Neural progenitor cell (in vitro differentiated cells): ENCODE measurements around the gene MRTFB. TPM values are rescaled to one million over a fixed set of nuclear protein-coding genes. Genes with fewer than 3 reads are reported as not detected.

Experiments
- DNase-seq: peaks from one replicate; pipeline ENCODE4 v3.0.0-alpha.2; 2016; ENCODE audit warnings: low spot score
- H2AFZ ChIP-seq: fragments of 200-600 bp; sonication (generic); replicated peaks from 2 replicates; pipeline ENCODE4 v1.6.1; 2016; ENCODE audit warnings: antibody characterized with exemption
- H3F3A ChIP-seq: fragments of 200-600 bp; sonication (generic); 2 replicates; pipeline ENCODE4 v1.6.1; 2016; ENCODE audit warnings: antibody characterized with exemption, low read depth
- H3K27ac ChIP-seq: fragments of 200-600 bp; sonication (generic); 2 replicates; pipeline ENCODE4 v1.5.1; 2016; ENCODE audit warnings: mild to moderate bottlenecking
- H3K27me3 ChIP-seq: fragments of 200-600 bp; sonication (generic); 2 replicates; pipeline ENCODE4 v1.6.1; 2016; ENCODE audit warnings: mild to moderate bottlenecking, moderate library complexity
- H3K36me3 ChIP-seq: fragments of 200-600 bp; sonication (generic); 2 replicates; pipeline ENCODE4 v1.5.1; 2016
- H3K4me1 ChIP-seq: fragments of 200-600 bp; sonication (generic); 2 replicates; pipeline ENCODE4 v1.6.1; 2016; ENCODE audit warnings: mixed run types
- H3K4me2 ChIP-seq: fragments of 200-600 bp; sonication (generic); 2 replicates; pipeline ENCODE4 v1.6.1; 2016
- H3K4me3 ChIP-seq: fragments of 200-600 bp; sonication (generic); 2 replicates; pipeline ENCODE4 v1.5.1; 2016
- H3K79me2 ChIP-seq: fragments of 200-600 bp; sonication (generic); 2 replicates; pipeline ENCODE4 v1.6.1; 2016; ENCODE audit warnings: low read depth
- H3K9ac ChIP-seq: fragments of 200-600 bp; sonication (generic); 2 replicates; pipeline ENCODE4 v1.6.1; 2016
- H3K9me3 ChIP-seq: fragments of 200-600 bp; sonication (generic); 2 replicates; pipeline ENCODE4 v1.5.1; 2016; ENCODE audit warnings: low read depth
- H4K20me1 ChIP-seq: fragments of 200-600 bp; sonication (generic); 2 replicates; pipeline ENCODE4 v1.6.1; 2016; ENCODE audit warnings: low read depth
- H3K27ac Mint-ChIP-seq: 3 replicates; pipeline ENCODE4 v1.8.0; 2021; ENCODE audit warnings: mixed read lengths
- H3K27me3 Mint-ChIP-seq: 2 replicates; pipeline ENCODE4 v1.8.0; 2022; ENCODE audit warnings: low read depth, mild to moderate bottlenecking, inconsistent platforms, moderate library complexity, mixed read lengths; ENCODE audit not compliant: insufficient read depth
- H3K36me3 Mint-ChIP-seq: 3 replicates; pipeline ENCODE4 v1.8.0; 2021; ENCODE audit warnings: mixed read lengths
- H3K4me1 Mint-ChIP-seq: 3 replicates; pipeline ENCODE4 v1.8.0; 2021; ENCODE audit warnings: mixed read lengths
- H3K4me3 Mint-ChIP-seq: 3 replicates; pipeline ENCODE4 v1.8.0; 2021; ENCODE audit warnings: mild to moderate bottlenecking, moderate library complexity, mixed read lengths
- H3K9me3 Mint-ChIP-seq: 3 replicates; pipeline ENCODE4 v1.8.0; 2020; ENCODE audit warnings: mixed read lengths
- CTCF ChIP-seq: fragments of 200-600 bp; sonication (generic); IDR thresholded peaks from 2 replicates; pipeline ENCODE4 v1.5.1; 2017; ENCODE audit warnings: antibody characterized with exemption, mild to moderate bottlenecking
- EZH2 ChIP-seq: fragments of 200-600 bp; sonication (generic); IDR thresholded peaks from 2 replicates; pipeline ENCODE4 v1.6.1; 2017; ENCODE audit warnings: antibody characterized with exemption, mild to moderate bottlenecking, moderate library complexity
- EZH2phosphoT487 ChIP-seq: fragments of 200-600 bp; sonication (generic); IDR thresholded peaks from 2 replicates; pipeline ENCODE4 v1.6.1; 2017; ENCODE audit warnings: antibody characterized with exemption
- total RNA-seq: library from RNA; depleted of rRNA; stranded (reverse); fragments of >200 nt; gene quantifications from 2 replicates; pipeline ENCODE4 v1.2.3, GENCODE V29; 2015; ENCODE audit warnings: low replicate concordance

The MRTFB gene
- total RNA-seq, 1 donor from 2014 or later, result 26.8 TPM

- Mint-ChIP-seq H3K4me1 (no peaks in the 10 kb centered on the region), H3K4me3 (no peak overlapping the region), H3K36me3 (peaks cover 34% of the 10 kb centered on the region), H3K9me3 (no peaks in the 10 kb centered on the region), H3K27me3 (no peaks in the 10 kb centered on the region), H3K27ac (no peak overlapping the region)
- no peak overlapping the region for H3K4me3 ChIP-seq
- H3K79me2 ChIP-seq, result peaks cover 87% of the 10 kb centered on the region
- H4K20me1 ChIP-seq, result peaks cover 50% of the 10 kb centered on the region
- H3F3A ChIP-seq, result no peaks in the 10 kb centered on the region
- no peaks in the 10 kb centered on the region for H3K27me3 ChIP-seq
- no peak overlapping the region for H3K4me2 ChIP-seq
- no peak overlapping the region for H3K9ac ChIP-seq
- H3K36me3 ChIP-seq, result no peaks in the 10 kb centered on the region
- no peak overlapping the region for H3K27ac ChIP-seq
- no peak for TF ChIP-seq EZH2
- TF ChIP-seq CTCF, result no peak
- no peak for TF ChIP-seq EZH2phosphoT487
- DNase-seq, result no peak
- H3K4me1 ChIP-seq, result no peaks in the 10 kb centered on the region
- no peak overlapping the region for H2AFZ ChIP-seq
- no peaks in the 10 kb centered on the region for H3K9me3 ChIP-seq
Measured at GRCh38 chr16:14087181-14087580, 16.1 kb downstream of the MRTFB start.

DNA sequence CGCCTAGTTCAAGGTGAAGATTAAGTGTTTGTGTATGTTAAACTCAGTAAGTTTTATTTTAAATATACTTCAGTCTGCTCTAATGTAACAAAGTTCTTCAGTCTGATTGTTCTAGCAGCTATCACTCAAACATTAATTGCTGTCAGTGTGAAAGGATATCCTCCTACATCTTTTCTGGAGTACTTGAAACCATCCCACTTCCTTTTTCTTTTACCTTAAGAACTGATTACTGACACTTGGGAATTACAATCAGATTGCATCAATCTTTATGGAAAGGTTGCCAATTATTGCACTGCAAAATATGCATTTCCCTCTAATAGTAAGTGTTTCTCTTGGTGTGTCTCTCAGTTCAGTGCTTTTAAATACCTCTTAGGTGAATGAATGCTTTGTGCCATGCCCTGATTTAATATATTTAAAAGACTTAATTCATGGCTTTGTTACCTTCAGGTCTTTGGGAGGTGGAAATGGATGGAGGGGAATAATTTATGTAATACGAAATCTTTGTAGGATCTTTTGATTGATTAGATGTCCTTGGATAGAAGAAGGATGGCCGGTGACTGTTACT is 16.6 kb downstream of the MRTFB start:
- Mint-ChIP-seq H3K36me3 (peaks cover 31% of the 10 kb centered on the region), H3K4me1 (no peaks in the 10 kb centered on the region), H3K27me3 (no peaks in the 10 kb centered on the region), H3K27ac (no peak overlapping the region), H3K4me3 (no peak overlapping the region), H3K9me3 (no peaks in the 10 kb centered on the region)
- no peaks in the 10 kb centered on the region for H3F3A ChIP-seq
- no peak for DNase-seq
- H3K27me3 ChIP-seq, result no peaks in the 10 kb centered on the region
- H3K79me2 ChIP-seq, result peaks cover 89% of the 10 kb centered on the region
- H3K4me2 ChIP-seq, result no peak overlapping the region
- peaks cover 54% of the 10 kb centered on the region for H4K20me1 ChIP-seq
- H3K4me1 ChIP-seq, result no peaks in the 10 kb centered on the region
- H3K9ac ChIP-seq, result no peak overlapping the region
- H3K27ac ChIP-seq, result no peak overlapping the region
- no peak overlapping the region for H2AFZ ChIP-seq
- TF ChIP-seq EZH2phosphoT487 (no peak), CTCF (no peak), EZH2 (no peak)
- no peak overlapping the region for H3K4me3 ChIP-seq
- no peaks in the 10 kb centered on the region for H3K36me3 ChIP-seq
- H3K9me3 ChIP-seq, result no peaks in the 10 kb centered on the region

GRCh38 chr16:14088155-14088753 is 17.1 kb downstream of the MRTFB start:
- Histone ChIP-seq H3K27me3 (no peaks in the 10 kb centered on the region), H3K4me1 (no peaks in the 10 kb centered on the region), H3K4me3 (no peak overlapping the region), H3K9me3 (no peaks in the 10 kb centered on the region), H3K27ac (no peak overlapping the region), H3K79me2 (peaks cover 89% of the 10 kb centered on the region), H3K36me3 (no peaks in the 10 kb centered on the region), H4K20me1 (peaks cover 53% of the 10 kb centered on the region), H3K9ac (no peak overlapping the region), H2AFZ (no peak overlapping the region), H3K4me2 (no peak overlapping the region), H3F3A (no peaks in the 10 kb centered on the region)
- peaks cover 28% of the 10 kb centered on the region for H3K36me3 Mint-ChIP-seq
- DNase-seq, result no peak
- H3K4me3 Mint-ChIP-seq, result no peak overlapping the region
- H3K27ac Mint-ChIP-seq, result no peak overlapping the region
- no peaks in the 10 kb centered on the region for H3K9me3 Mint-ChIP-seq
- TF ChIP-seq EZH2phosphoT487, result no peak
- no peak for TF ChIP-seq EZH2
- no peaks in the 10 kb centered on the region for H3K4me1 Mint-ChIP-seq
- H3K27me3 Mint-ChIP-seq, result no peaks in the 10 kb centered on the region

- TF ChIP-seq CTCF (no peak), EZH2 (no peak), EZH2phosphoT487 (no peak)
- H3K27me3 ChIP-seq, result no peaks in the 10 kb centered on the region
- H3K4me2 ChIP-seq, result no peak overlapping the region
- H3K9me3 Mint-ChIP-seq, result no peaks in the 10 kb centered on the region
- H2AFZ ChIP-seq, result no peak overlapping the region
- H4K20me1 ChIP-seq, result peaks cover 61% of the 10 kb centered on the region
- no peaks in the 10 kb centered on the region for H3K4me1 ChIP-seq
- no peaks in the 10 kb centered on the region for H3K27me3 Mint-ChIP-seq
- H3K4me3 ChIP-seq, result no peak overlapping the region
- H3K4me3 Mint-ChIP-seq, result no peak overlapping the region
- H3K9ac ChIP-seq, result no peak overlapping the region
- H3K4me1 Mint-ChIP-seq, result no peaks in the 10 kb centered on the region
- H3K36me3 Mint-ChIP-seq, result peaks cover 24% of the 10 kb centered on the region
- no peak overlapping the region for H3K27ac ChIP-seq
- no peaks in the 10 kb centered on the region for H3K9me3 ChIP-seq
- DNase-seq, result no peak
- no peaks in the 10 kb centered on the region for H3F3A ChIP-seq
- H3K79me2 ChIP-seq, result peaks cover 86% of the 10 kb centered on the region
- H3K36me3 ChIP-seq, result no peaks in the 10 kb centered on the region
- no peak overlapping the region for H3K27ac Mint-ChIP-seq
Measured at GRCh38 chr16:14089283-14089823, 18.2 kb downstream of the MRTFB start.
